Measurements from ENCODE around the gene CNN2.

The CNN2 gene

DNA sequence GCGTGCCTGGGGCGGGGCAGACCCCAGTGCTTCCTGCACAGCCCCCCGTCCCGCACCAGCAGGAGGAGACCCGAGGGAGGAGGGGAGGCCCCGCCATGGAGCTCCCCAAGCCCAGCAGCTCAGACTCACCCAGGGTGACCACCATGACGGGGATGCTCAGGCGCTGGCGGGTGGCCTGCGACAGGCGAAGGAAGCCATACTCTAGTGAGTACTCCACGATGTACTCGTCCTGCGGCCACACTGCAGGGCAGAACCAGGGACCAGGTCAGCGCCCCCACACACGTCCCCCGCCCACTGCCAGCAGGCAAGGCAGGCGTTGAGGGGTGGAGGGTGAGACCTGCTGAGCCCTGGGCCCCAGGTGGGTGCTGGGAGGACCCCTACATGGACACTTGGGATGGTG lies 14.1 kb upstream of the CNN2 start:
- TF ChIP-seq, protein P1, sequence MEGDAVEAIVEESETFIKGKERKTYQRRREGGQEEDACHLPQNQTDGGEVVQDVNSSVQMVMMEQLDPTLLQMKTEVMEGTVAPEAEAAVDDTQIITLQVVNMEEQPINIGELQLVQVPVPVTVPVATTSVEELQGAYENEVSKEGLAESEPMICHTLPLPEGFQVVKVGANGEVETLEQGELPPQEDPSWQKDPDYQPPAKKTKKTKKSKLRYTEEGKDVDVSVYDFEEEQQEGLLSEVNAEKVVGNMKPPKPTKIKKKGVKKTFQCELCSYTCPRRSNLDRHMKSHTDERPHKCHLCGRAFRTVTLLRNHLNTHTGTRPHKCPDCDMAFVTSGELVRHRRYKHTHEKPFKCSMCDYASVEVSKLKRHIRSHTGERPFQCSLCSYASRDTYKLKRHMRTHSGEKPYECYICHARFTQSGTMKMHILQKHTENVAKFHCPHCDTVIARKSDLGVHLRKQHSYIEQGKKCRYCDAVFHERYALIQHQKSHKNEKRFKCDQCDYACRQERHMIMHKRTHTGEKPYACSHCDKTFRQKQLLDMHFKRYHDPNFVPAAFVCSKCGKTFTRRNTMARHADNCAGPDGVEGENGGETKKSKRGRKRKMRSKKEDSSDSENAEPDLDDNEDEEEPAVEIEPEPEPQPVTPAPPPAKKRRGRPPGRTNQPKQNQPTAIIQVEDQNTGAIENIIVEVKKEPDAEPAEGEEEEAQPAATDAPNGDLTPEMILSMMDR (IDR thresholded peaks at IDR 0.05; ENCODE audit: low read depth, low read length), result no peak
- H3K27me3 ChIP-seq, result no peaks in the 10 kb centered on the region
- no peaks in the 10 kb centered on the region for H3K9me3 ChIP-seq
- DNase-seq, result no peak
- H3K36me3 ChIP-seq, result peaks cover 52% of the 10 kb centered on the region
- no peak overlapping the region for H3K4me3 ChIP-seq (ENCODE audit: low read depth, low read length)
- H3K4me1 ChIP-seq, result peaks cover 7% of the 10 kb centered on the region

DNA sequence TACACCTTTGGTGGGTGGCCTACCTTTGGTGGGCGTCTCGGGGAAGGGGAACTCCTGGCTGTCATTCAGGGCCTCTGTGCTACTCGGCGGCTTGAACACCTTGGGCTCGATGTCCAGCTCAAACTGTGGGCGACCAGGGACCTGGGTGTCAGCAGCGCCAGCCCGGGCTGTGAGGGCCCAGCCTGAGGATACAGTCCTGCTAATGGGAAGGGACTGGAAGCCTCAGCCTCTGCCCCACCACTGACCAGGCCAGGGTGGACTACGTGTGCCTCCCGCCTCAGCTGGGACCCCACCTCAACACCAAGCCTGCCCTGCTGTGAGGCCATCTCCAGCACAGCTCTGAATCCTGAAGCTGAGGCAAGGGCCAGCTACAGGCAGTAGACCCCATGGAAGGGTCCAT lies 13.2 kb upstream of the CNN2 start:
- TF ChIP-seq, protein P1 (IDR thresholded peaks at IDR 0.05; ENCODE audit: low read depth, low read length), result no peak
- Histone ChIP-seq H3K4me1 (peaks cover 7% of the 10 kb centered on the region), H3K9me3 (no peaks in the 10 kb centered on the region), H3K4me3 (ENCODE audit: low read depth, low read length) (no peak overlapping the region), H3K36me3 (peaks cover 52% of the 10 kb centered on the region), H3K27me3 (no peaks in the 10 kb centered on the region)
- DNase-seq, result no peak

DNA sequence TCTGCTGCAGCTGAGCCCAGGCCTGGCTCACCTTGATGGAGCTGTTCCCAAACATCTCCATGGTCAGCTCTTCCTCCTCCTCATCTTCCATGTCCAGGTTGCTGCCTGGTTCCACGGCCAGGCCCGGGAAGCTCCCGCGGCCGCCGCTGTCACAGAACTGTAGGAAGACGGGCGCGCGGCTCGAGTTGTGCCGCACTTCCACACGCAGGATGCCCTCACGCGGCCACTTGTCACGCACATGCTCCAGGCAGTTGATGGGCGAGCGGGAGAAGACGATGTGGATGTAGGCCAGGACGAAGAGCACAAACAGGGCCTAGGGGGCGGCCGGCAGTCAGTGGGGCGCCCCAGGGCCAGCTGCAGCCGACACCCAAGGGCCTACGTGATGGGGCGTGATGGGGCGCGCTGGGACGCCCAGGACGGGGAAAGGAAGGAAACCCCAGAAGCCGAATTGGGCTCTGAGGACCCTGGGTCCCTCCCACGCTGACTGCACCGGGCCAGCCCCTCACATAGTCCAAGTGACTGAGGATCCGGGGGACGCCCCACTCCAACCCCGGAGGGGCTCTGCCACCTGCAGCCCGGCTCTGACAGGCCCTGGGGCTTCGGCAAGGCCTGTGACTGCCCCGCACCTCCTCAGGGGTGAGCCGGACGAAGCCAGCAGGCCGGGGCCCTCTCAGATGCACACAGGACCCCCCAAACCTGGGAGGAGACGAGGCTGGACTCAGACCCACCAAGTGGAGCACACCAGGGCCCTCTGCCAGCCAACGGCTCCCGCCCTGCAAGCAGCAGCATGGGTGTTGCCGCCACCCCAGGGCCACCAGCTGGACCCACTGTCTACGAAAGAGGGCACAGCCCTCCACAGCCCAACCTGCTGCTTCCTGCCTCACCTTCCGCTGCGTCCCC lies 12.0 kb upstream of the CNN2 start:
- peaks cover 52% of the 10 kb centered on the region for H3K36me3 ChIP-seq

DNA sequence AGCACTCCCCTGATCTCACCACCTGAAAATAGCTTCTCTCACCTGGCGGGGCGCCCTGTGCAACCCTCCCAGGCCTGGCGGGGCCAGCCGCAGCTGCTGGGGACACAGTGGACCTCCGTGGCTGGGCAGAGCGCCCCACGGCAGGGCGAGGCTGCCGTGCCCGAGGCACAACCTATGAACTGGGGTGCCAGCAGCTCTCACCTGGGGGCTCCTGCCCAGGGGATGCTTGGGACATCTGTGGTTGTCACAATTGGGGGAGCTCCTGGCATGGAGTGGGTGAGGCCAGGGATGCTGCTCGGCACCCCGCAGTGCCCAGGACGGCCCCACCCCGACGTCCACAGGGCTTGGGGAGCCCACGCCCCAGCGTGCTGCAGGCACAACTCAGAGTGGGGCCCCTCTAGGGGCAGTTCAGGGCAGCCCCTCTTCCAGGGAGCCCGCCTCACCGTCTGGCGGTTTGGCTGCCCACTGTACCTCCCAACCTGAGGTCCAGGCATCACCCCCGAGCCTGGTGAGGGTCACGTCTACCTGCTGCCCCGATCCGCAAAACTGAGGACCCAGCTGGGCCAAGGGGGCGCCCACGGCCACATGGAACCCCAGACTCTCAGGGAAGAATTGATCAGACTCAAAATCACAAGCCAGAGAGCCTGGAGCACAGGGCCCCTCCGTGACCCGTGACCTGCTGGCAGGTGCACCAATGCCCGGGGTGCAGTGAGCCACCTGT lies 11.2 kb upstream of the CNN2 start:
- no peaks in the 10 kb centered on the region for H3K27me3 ChIP-seq
- H3K4me1 ChIP-seq, result peaks cover 7% of the 10 kb centered on the region
- no peak overlapping the region for H3K4me3 ChIP-seq (ENCODE audit: low read depth, low read length)
- no peaks in the 10 kb centered on the region for H3K9me3 ChIP-seq
- no peak for DNase-seq
- TF ChIP-seq, protein P1 (IDR thresholded peaks at IDR 0.05; ENCODE audit: low read depth, low read length), result no peak
- H3K36me3 ChIP-seq, result peaks cover 46% of the 10 kb centered on the region

More for the DNA sequence above, 12.0 kb upstream of the CNN2 start:
- TF ChIP-seq, protein P1 (IDR thresholded peaks at IDR 0.05; ENCODE audit: low read depth, low read length), result no peak
- no peaks in the 10 kb centered on the region for H3K9me3 ChIP-seq
- H3K4me1 ChIP-seq, result peaks cover 7% of the 10 kb centered on the region
- H3K27me3 ChIP-seq, result no peaks in the 10 kb centered on the region
- H3K4me3 ChIP-seq (ENCODE audit: low read depth, low read length), result no peak overlapping the region
- DNase-seq, result no peak

DNA sequence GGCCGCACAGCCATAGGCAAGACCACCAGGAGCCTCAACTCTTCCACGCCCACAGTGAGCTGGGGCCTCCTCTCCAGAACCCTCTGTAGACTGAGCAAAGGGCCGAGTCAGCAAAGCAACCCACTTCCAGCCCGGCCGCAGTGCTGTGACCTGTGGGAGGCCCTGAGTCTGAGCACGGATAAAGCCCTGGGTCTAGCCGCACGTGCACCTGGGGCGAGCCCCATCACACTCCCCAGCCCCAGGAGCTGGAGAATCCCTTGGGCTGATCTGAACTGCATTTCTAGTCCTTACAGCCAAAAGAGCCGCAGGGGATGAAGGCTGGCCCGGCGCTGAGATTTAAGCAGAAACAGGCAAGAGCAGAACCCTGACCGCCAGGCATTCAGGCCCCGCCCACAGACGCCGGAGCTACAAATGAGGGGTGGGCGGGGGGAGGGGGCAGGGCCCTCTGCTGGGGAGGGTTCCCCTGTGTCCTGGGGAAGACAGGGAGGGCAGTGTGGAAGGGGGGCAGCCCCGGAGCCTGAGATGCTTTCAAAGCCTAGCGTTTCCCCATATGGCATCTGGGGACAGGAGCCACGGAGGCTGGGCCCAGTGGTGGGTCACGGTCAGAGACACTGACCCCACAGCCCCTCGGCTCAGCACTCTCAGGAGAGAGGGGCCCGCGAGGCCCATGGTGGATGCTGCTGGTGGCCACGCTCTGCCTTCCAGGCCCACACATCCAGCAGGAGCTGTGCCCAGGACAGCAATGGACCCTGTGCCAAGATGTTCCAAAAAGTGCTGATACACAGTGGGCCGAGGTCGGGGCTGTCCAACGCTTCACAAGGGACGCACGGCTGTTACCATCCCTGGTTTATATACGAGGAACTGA lies 10.4 kb upstream of the CNN2 start:
- H3K27me3 ChIP-seq, result no peaks in the 10 kb centered on the region
- TF ChIP-seq, protein P1 (IDR thresholded peaks at IDR 0.05; ENCODE audit: low read depth, low read length), result no peak
- DNase-seq, result no peak
- peaks cover 7% of the 10 kb centered on the region for H3K4me1 ChIP-seq
- H3K36me3 ChIP-seq, result peaks cover 38% of the 10 kb centered on the region
- no peak overlapping the region for H3K4me3 ChIP-seq (ENCODE audit: low read depth, low read length)
- H3K9me3 ChIP-seq, result no peaks in the 10 kb centered on the region
